HL-60 (cell line): Measurements from ENCODE around the gene MYLK4.

Experiments
- DNase-seq, 2 experiments: peaks; one replicate each; pipeline ENCODE4 v3.0.0-alpha.2; 2010 to 2020; ENCODE audit warnings: low read depth in 1 of 2, low spot score in 1 of 2
- H3K27ac ChIP-seq: fragments of 250-450 bp; sonication (Bioruptor Pico); replicated peaks from 2 replicates; pipeline ENCODE4 v1.5.1; 2020; ENCODE audit warnings: mild to moderate bottlenecking, moderate library complexity
- H3K27me3 ChIP-seq: fragments of 250-450 bp; sonication (Bioruptor Pico); 2 replicates; pipeline ENCODE4 v1.5.1; 2021; ENCODE audit warnings: mild to moderate bottlenecking, moderate library complexity; ENCODE audit not compliant: insufficient read depth, poor library complexity, severe bottlenecking
- H3K4me3 ChIP-seq: replicated peaks from 2 replicates; pipeline ENCODE4 v1.5.1; 2011; ENCODE audit warnings: mild to moderate bottlenecking, control low read depth, low read length; ENCODE audit not compliant: insufficient read depth
- GABPA ChIP-seq: IDR thresholded peaks from 2 replicates; pipeline ENCODE4 v1.6.1; 2012; ENCODE audit warnings: low read depth
- POLR2AphosphoS5 ChIP-seq: IDR thresholded peaks from 2 replicates; pipeline ENCODE4 v1.6.1; 2012; ENCODE audit warnings: low read depth
- SPI1 ChIP-seq: IDR thresholded peaks from 2 replicates; pipeline ENCODE4 v1.6.1; 2012; ENCODE audit warnings: low read depth, mild to moderate bottlenecking, borderline replicate concordance
- TF ChIP-seq, protein P1 (sequence below): IDR thresholded peaks from one replicate; pipeline ENCODE4 v1.5.1; 2011; ENCODE audit warnings: low read length, control low read depth, inconsistent platforms; ENCODE audit not compliant: insufficient read depth
- TF ChIP-seq, protein P2 (sequence below): IDR thresholded peaks from 2 replicates; pipeline ENCODE4 v1.6.1; 2012; ENCODE audit warnings: low read depth; ENCODE audit not compliant: insufficient replicate concordance

Gene MYLK4

DNA sequence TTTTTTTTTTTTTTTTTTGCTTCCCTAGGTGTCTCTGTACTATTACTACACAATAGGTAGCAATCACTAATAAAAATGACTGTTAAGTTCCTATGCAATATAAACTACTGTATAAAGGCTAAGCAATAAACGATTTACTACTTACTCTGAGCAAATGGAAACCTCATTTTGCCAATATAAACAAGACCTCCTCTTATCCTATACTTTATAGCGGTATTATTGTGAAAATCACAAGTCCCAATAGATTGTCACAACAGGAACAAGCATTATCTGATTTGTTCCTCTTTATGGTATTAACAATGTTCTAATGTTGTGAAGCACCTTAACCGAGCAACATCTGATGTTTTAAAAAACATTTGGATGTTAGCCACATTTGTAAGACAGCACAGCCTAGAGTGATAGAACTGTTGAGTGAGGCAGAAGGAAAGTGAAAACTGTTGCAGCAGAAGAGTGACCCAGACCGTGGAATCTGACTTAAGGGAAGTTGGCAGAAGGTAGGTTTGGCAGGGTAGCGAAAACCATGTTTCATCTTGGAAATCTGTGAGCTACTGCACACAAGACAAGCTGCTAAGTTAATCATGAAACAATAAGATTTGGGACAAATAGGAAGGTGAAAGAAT, 94.2 kb downstream of the MYLK4 start:
- H3K27ac ChIP-seq: no peak overlapping the region
- TF ChIP-seq SPI1: no peak
- TF ChIP-seq, protein P1, sequence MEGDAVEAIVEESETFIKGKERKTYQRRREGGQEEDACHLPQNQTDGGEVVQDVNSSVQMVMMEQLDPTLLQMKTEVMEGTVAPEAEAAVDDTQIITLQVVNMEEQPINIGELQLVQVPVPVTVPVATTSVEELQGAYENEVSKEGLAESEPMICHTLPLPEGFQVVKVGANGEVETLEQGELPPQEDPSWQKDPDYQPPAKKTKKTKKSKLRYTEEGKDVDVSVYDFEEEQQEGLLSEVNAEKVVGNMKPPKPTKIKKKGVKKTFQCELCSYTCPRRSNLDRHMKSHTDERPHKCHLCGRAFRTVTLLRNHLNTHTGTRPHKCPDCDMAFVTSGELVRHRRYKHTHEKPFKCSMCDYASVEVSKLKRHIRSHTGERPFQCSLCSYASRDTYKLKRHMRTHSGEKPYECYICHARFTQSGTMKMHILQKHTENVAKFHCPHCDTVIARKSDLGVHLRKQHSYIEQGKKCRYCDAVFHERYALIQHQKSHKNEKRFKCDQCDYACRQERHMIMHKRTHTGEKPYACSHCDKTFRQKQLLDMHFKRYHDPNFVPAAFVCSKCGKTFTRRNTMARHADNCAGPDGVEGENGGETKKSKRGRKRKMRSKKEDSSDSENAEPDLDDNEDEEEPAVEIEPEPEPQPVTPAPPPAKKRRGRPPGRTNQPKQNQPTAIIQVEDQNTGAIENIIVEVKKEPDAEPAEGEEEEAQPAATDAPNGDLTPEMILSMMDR: no peak
- TF ChIP-seq POLR2AphosphoS5: no peak
- TF ChIP-seq GABPA: no peak
- TF ChIP-seq, protein P2, sequence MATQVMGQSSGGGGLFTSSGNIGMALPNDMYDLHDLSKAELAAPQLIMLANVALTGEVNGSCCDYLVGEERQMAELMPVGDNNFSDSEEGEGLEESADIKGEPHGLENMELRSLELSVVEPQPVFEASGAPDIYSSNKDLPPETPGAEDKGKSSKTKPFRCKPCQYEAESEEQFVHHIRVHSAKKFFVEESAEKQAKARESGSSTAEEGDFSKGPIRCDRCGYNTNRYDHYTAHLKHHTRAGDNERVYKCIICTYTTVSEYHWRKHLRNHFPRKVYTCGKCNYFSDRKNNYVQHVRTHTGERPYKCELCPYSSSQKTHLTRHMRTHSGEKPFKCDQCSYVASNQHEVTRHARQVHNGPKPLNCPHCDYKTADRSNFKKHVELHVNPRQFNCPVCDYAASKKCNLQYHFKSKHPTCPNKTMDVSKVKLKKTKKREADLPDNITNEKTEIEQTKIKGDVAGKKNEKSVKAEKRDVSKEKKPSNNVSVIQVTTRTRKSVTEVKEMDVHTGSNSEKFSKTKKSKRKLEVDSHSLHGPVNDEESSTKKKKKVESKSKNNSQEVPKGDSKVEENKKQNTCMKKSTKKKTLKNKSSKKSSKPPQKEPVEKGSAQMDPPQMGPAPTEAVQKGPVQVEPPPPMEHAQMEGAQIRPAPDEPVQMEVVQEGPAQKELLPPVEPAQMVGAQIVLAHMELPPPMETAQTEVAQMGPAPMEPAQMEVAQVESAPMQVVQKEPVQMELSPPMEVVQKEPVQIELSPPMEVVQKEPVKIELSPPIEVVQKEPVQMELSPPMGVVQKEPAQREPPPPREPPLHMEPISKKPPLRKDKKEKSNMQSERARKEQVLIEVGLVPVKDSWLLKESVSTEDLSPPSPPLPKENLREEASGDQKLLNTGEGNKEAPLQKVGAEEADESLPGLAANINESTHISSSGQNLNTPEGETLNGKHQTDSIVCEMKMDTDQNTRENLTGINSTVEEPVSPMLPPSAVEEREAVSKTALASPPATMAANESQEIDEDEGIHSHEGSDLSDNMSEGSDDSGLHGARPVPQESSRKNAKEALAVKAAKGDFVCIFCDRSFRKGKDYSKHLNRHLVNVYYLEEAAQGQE: no peak
- H3K4me3 ChIP-seq: no peak overlapping the region
- no peak for DNase-seq
- H3K27me3 ChIP-seq: no peaks in the 10 kb centered on the region

DNA sequence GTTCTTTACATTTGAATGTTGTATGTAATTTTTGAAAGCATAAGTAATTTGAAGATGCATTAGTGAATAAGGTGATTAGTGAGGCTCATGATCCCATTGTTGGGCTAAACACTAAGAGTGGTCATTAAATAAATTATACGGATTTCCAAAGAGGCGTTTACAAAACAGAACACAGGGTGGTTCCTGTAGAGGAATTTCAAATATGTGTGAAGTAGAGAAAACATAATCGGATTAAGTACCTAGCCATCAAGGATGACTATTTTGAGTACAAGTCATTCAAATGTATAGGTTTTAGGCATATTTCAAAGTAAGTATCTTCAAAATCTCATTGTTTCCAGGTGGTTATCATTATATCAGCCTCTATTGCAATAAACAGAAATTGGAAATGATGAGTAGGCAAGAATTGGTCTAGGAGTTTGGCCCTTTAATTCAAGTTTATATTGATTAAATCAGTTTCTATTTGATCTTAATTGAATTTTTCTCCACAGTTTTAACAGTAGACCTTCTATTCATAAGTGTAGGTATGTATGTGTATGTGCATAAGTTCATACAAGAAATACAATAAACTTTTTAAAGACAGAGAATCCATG, 94.8 kb downstream of the MYLK4 start:
- Histone ChIP-seq H3K4me3 (no peak overlapping the region), H3K27ac (no peak overlapping the region)

DNA sequence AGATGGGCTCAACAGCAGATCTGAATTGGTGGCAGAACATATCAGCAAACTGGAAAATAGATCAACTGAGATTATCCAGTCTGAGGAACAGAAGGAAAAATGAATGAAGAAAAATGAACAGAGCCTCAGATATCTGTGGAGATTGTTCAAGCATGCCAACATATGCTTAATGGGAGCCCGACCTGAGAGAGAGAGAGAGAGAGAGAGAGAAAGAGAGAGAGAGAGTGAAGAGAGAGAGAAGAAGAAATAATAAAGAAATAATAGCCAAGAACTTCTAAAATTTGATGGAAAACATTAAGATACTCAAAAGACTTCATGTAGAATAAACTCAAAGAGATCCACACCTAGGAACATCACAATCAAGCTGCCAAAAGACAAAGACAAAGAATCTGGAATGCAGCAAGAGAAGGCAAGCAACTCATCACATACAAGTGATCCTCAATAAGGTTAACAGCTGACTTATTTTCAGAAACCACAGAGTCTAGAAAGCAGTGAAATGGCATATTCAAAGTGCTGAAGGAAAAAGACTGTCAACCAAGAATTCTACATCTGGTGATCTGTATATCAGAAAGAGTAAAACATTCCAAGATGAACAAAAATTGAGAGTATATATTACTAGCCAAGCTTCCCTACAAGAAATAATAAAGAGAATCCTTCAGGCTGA, 97.2 kb downstream of the MYLK4 start:
- H3K27ac ChIP-seq: no peak overlapping the region

More for the DNA sequence above, 94.8 kb downstream of the MYLK4 start:
- no peak for DNase-seq
- TF ChIP-seq GABPA: no peak
- TF ChIP-seq POLR2AphosphoS5: no peak
- TF ChIP-seq, protein P2: no peak
- no peak for TF ChIP-seq SPI1
- TF ChIP-seq, protein P1: no peak
- no peaks in the 10 kb centered on the region for H3K27me3 ChIP-seq

More for the DNA sequence above, 97.2 kb downstream of the MYLK4 start:
- TF ChIP-seq, protein P1: no peak
- no peak for TF ChIP-seq GABPA
- TF ChIP-seq SPI1: no peak
- no peak for TF ChIP-seq POLR2AphosphoS5
- TF ChIP-seq, protein P2: no peak
- no peak overlapping the region for H3K4me3 ChIP-seq
- DNase-seq: no peak
- no peaks in the 10 kb centered on the region for H3K27me3 ChIP-seq
